ENCODE results near the gene PATE3.

Gene PATE3, protein sequence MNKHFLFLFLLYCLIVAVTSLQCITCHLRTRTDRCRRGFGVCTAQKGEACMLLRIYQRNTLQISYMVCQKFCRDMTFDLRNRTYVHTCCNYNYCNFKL

DNA sequence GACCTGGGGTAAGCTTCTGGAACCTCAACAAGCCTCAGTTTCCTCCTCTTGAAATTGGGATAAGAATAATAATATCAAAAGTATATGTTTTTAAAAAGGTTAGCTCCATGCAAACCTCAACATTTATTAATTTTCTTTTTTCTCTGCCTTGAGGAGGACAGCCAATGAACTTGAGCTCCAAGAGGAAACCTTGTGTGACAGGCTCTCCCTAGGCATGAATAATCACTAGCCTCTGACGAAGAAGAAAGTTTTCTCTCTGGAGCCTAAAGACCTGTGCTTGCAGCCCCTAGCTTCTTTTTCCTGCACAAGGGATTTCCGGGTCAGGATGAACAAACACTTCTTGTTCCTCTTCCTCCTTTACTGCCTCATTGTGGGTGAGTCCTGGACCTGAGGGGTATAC, at the start of gene PATE3:
PATE3 (plus strand) TSS at position 301 of the 400 bp plus-strand sequence; CDS start at position 326, 25 bp downstream.
- TF ChIP-seq, protein P1, sequence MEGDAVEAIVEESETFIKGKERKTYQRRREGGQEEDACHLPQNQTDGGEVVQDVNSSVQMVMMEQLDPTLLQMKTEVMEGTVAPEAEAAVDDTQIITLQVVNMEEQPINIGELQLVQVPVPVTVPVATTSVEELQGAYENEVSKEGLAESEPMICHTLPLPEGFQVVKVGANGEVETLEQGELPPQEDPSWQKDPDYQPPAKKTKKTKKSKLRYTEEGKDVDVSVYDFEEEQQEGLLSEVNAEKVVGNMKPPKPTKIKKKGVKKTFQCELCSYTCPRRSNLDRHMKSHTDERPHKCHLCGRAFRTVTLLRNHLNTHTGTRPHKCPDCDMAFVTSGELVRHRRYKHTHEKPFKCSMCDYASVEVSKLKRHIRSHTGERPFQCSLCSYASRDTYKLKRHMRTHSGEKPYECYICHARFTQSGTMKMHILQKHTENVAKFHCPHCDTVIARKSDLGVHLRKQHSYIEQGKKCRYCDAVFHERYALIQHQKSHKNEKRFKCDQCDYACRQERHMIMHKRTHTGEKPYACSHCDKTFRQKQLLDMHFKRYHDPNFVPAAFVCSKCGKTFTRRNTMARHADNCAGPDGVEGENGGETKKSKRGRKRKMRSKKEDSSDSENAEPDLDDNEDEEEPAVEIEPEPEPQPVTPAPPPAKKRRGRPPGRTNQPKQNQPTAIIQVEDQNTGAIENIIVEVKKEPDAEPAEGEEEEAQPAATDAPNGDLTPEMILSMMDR (IDR thresholded peaks at IDR 0.05): no peak
- Mint-ChIP-seq H3K4me1 (no peaks in the 10 kb centered on the region), H3K27ac (no peak within 1 kb of the TSS), H3K36me3 (ENCODE audit: low read depth) (no peaks in the 10 kb centered on the region), H3K27me3 (ENCODE audit: low read depth, poor library complexity) (peaks cover 10% of the 10 kb centered on the region), H3K9me3 (peaks cover 10% of the 10 kb centered on the region), H3K4me3 (no peak within 1 kb of the TSS)
- DNase-seq: no peak

DNA sequence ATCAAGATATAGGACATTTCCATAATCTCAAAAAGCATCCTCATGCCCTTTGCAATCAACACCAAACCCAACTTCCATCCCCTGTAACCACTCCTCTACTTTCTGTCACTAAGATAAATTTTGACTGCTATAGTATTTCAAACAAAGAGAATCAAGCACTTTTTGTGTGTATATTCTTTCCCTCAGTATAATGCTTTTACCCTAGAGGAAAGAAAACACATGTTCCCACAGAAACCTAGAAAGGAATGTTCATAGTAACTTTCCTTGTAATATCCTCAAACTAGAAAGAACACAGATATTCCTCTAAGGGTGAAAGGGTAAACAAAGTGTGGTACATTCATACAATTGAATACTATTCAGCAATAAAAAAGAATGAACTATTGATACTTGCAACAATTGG, 47.3 kb upstream of the PATE3 start:
- Mint-ChIP-seq H3K36me3 (ENCODE audit: low read depth) (no peaks in the 10 kb centered on the region), H3K4me3 (no peak overlapping the region), H3K27me3 (ENCODE audit: low read depth, poor library complexity) (no peaks in the 10 kb centered on the region), H3K4me1 (no peaks in the 10 kb centered on the region), H3K9me3 (peaks cover 26% of the 10 kb centered on the region), H3K27ac (no peak overlapping the region)
- TF ChIP-seq, protein P1 (IDR thresholded peaks at IDR 0.05): no peak
- DNase-seq: no peak

DNA sequence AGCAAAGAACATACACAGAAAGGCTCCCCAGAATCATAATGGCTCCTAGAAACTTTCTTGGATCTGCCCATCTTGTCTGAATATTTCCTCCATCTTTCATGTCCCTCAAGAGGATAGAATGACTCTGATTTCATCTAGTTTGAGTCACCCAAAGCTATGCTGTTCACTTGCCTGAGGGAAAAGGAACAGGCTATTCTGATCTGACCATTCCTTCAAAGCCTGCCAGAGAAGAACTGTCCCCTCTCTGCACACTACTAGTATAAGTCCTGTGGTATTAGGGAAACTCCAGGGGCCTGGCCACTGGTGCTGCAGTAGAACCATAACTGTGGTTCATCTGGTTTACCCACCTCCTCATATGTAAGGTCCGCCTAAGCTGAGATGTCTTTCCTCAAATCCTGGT, 44.2 kb upstream of the PATE3 start:
- DNase-seq: no peak
- no peak overlapping the region for H3K27ac Mint-ChIP-seq
- H3K36me3 Mint-ChIP-seq (ENCODE audit: low read depth): no peaks in the 10 kb centered on the region
- H3K27me3 Mint-ChIP-seq (ENCODE audit: low read depth, poor library complexity): no peaks in the 10 kb centered on the region
- no peak overlapping the region for H3K4me3 Mint-ChIP-seq
- H3K4me1 Mint-ChIP-seq: no peaks in the 10 kb centered on the region
- peaks cover 8% of the 10 kb centered on the region for H3K9me3 Mint-ChIP-seq
- TF ChIP-seq, protein P1 (IDR thresholded peaks at IDR 0.05): no peak

DNA sequence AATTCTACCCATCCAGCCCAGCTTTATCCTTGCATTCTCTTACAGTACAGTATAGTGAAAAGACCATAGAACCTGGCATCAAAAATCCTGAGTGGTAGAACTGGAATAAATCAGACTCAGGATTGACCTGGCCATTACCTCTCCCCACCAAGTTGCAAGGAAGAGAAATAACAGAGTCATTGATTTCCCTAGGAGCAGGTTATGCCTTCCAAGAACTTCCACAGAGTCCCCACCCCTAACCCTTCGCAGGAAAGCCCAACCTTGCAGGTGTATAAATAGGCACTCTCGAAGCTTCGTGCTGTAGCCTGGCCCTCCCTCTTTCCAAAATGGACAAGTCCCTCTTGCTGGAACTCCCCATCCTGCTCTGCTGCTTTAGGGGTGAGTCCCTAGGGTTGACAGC, 41.9 kb upstream of the PATE3 start, which contains the start of gene PATE1:
PATE1 (plus strand) TSS at position 301 of the 400 bp plus-strand sequence; CDS start at position 327, 26 bp downstream.
- no peak within 1 kb of the TSS for H3K27ac Mint-ChIP-seq
- H3K36me3 Mint-ChIP-seq (ENCODE audit: low read depth): no peaks in the 10 kb centered on the region
- TF ChIP-seq, protein P1 (IDR thresholded peaks at IDR 0.05): no peak
- H3K4me3 Mint-ChIP-seq: no peak within 1 kb of the TSS
- H3K4me1 Mint-ChIP-seq: no peaks in the 10 kb centered on the region
- DNase-seq: no peak
- peaks cover 4% of the 10 kb centered on the region for H3K27me3 Mint-ChIP-seq (ENCODE audit: low read depth, poor library complexity)
- no peaks in the 10 kb centered on the region for H3K9me3 Mint-ChIP-seq

DNA sequence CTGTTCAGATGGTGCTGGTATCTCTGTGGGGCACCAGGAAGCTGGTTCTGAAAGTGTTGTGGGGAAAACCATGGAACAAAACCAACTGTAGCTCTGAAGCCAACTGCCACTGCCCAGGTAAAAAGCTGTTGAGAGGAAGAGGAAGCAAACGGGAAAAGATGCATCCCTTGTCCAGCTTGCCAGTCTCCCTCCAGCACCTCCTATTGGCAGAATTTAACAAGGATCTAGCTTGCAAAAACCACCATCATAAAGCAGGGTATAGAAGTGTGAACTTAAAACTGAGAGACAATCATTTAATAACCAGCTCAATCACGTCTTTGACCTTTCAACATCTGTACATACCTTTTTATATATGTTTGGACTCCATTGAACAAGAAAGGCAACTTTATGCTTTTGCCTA, 37.3 kb upstream of the PATE3 start:
- H3K27me3 Mint-ChIP-seq (ENCODE audit: low read depth, poor library complexity): peaks cover 8% of the 10 kb centered on the region
- no peak for DNase-seq
- TF ChIP-seq, protein P1 (IDR thresholded peaks at IDR 0.05): no peak

DNA sequence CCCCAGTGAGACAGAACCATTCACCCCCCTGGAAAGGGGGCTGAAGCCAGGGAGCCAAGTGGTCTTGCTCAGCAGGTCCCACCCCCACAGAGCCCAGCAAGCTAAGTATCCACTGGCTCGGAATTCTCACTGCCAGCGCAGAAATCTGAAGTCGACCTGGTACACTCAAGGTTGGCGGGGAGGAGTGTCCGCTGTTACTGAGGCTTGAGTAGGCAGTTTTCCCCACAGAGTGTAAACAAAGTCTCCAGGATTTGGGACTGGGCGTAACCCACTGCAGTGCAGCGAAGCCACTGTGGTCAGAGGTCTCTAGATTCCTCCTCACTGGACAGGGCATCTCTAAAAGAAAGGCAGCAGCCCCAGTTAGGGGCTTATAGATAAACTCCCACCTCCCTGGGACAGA, 31.9 kb upstream of the PATE3 start:
- peaks cover 39% of the 10 kb centered on the region for H3K9me3 Mint-ChIP-seq
- TF ChIP-seq, protein P1 (IDR thresholded peaks at IDR 0.05): no peak
- H3K4me1 Mint-ChIP-seq: no peaks in the 10 kb centered on the region
- no peaks in the 10 kb centered on the region for H3K36me3 Mint-ChIP-seq (ENCODE audit: low read depth)
- DNase-seq: no peak
- no peak overlapping the region for H3K4me3 Mint-ChIP-seq
- peaks cover 11% of the 10 kb centered on the region for H3K27me3 Mint-ChIP-seq (ENCODE audit: low read depth, poor library complexity)
- no peak overlapping the region for H3K27ac Mint-ChIP-seq

More for the DNA sequence above, 37.3 kb upstream of the PATE3 start:
- no peaks in the 10 kb centered on the region for H3K36me3 Mint-ChIP-seq (ENCODE audit: low read depth)
- H3K9me3 Mint-ChIP-seq: no peaks in the 10 kb centered on the region
- no peak overlapping the region for H3K27ac Mint-ChIP-seq
- H3K4me3 Mint-ChIP-seq: no peak overlapping the region
- no peaks in the 10 kb centered on the region for H3K4me1 Mint-ChIP-seq
